HEK293 (cell line): ENCODE results near the gene SUPT3H.
A peak's percentile ranks its signal among the peaks of the same experiment; 100 is the strongest.

ENCODE experiments used
- CTCF ChIA-PET: fragments of 350-600 bp; formaldehyde crosslinking; extraction: SDS; loops from one replicate; lab custom pipeline; 2021; ENCODE audit warnings: antibody characterized with exemption; lab: Yijun Ruan, JAX
- POLR2A ChIA-PET: fragments of 300-600 bp; formaldehyde crosslinking; extraction: SDS; loops from one replicate; lab custom pipeline; 2020; ENCODE audit warnings: antibody characterized with exemption, inconsistent platforms; lab: Yijun Ruan, JAX
- H3K27ac ChIP-seq: fragments of 200-500 bp; sonication (Bioruptor generic); 2 replicates; pipeline ENCODE4 v1.5.1; 2014; ENCODE audit warnings: low read depth, low read length, control low read depth, inconsistent platforms; ENCODE audit errors: extremely low read depth
- H3K36me3 ChIP-seq, 2 experiments: fragments of 200-500 bp in 1 of 2; sonication (Bioruptor generic) in 1 of 2; 1 replicate in 1 of 2; 2 replicates in 1 of 2; pipeline ENCODE4 v1.5.1; 2014 to 2017; ENCODE audit warnings: inconsistent platforms in 2 of 2, low read length in 2 of 2; ENCODE audit not compliant: control insufficient read depth in 2 of 2, insufficient read depth in 1 of 2
- H3K4me1 ChIP-seq: fragments of 200-500 bp; sonication (Bioruptor generic); 2 replicates; pipeline ENCODE4 v1.5.1; 2014; ENCODE audit warnings: mild to moderate bottlenecking, low read length, inconsistent platforms; ENCODE audit not compliant: control insufficient read depth, insufficient read depth
- H3K4me3 ChIP-seq: 2 replicates; pipeline ENCODE4 v1.5.1; 2011; ENCODE audit warnings: low read depth, mild to moderate bottlenecking, control low read depth, low read length, moderate library complexity
- H3K9me3 ChIP-seq: fragments of 200-500 bp; sonication (Bioruptor generic); 2 replicates; pipeline ENCODE4 v1.5.1; 2014; ENCODE audit warnings: low read depth, low read length, inconsistent platforms; ENCODE audit not compliant: control insufficient read depth, insufficient read depth
- BCL6B ChIP-seq: fragments of 450-650 bp; formaldehyde crosslinking; IDR thresholded peaks from 2 replicates; pipeline ENCODE4 v1.5.1; 2017; ENCODE audit warnings: missing biosample characterization, missing genetic modification characterization
- GLIS2 ChIP-seq: fragments of 450-650 bp; formaldehyde crosslinking; IDR thresholded peaks from 2 replicates; pipeline ENCODE4 v1.5.1; 2016; ENCODE audit warnings: missing biosample characterization, missing genetic modification characterization
- KLF1 ChIP-seq: fragments of 450-650 bp; formaldehyde crosslinking; IDR thresholded peaks from 2 replicates; pipeline ENCODE4 v1.5.1; 2016; ENCODE audit warnings: missing biosample characterization, missing genetic modification characterization
- KLF10 ChIP-seq: fragments of 450-650 bp; IDR thresholded peaks from 2 replicates; pipeline ENCODE4 v1.5.1; 2018; ENCODE audit warnings: missing biosample characterization, mild to moderate bottlenecking, missing genetic modification characterization
- MZF1 ChIP-seq: fragments of 450-650 bp; formaldehyde crosslinking; IDR thresholded peaks from 2 replicates; pipeline ENCODE4 v1.5.1; 2017; ENCODE audit warnings: missing biosample characterization, missing genetic modification characterization, borderline replicate concordance
- PRDM1 ChIP-seq: fragments of 450-650 bp; formaldehyde crosslinking; IDR thresholded peaks from 2 replicates; pipeline ENCODE4; 2016; ENCODE audit warnings: missing biosample characterization, missing genetic modification characterization
- PRDM10 ChIP-seq: fragments of 450-650 bp; formaldehyde crosslinking; IDR thresholded peaks from 2 replicates; pipeline ENCODE4 v1.5.1; 2016; ENCODE audit warnings: missing biosample characterization, missing genetic modification characterization
- SP3 ChIP-seq: fragments of 450-650 bp; formaldehyde crosslinking; IDR thresholded peaks from 2 replicates; pipeline ENCODE4 v1.5.1; 2016; ENCODE audit warnings: missing biosample characterization, missing genetic modification characterization
- YY1 ChIP-seq: fragments of 450-650 bp; formaldehyde crosslinking; IDR thresholded peaks from 2 replicates; pipeline ENCODE4 v1.5.1; 2018; ENCODE audit warnings: missing biosample characterization, missing genetic modification characterization
- ZBTB21 ChIP-seq: fragments of 450-650 bp; formaldehyde crosslinking; IDR thresholded peaks from 2 replicates; pipeline ENCODE4 v1.5.1; 2017; ENCODE audit warnings: missing biosample characterization, missing genetic modification characterization
- ZBTB44 ChIP-seq: fragments of 450-650 bp; IDR thresholded peaks from 2 replicates; pipeline ENCODE4 v1.5.1; 2018; ENCODE audit warnings: missing biosample characterization, mild to moderate bottlenecking, missing genetic modification characterization
- ZNF214 ChIP-seq: fragments of 450-650 bp; formaldehyde crosslinking; IDR thresholded peaks from 2 replicates; pipeline ENCODE4 v1.5.1; 2017; ENCODE audit warnings: missing biosample characterization, mild to moderate bottlenecking, missing genetic modification characterization, borderline replicate concordance
- ZNF302 ChIP-seq: fragments of 450-650 bp; formaldehyde crosslinking; IDR thresholded peaks from 2 replicates; pipeline ENCODE4 v1.5.1; 2016; ENCODE audit warnings: missing biosample characterization, missing genetic modification characterization, low read depth
- ZNF335 ChIP-seq: fragments of 450-650 bp; formaldehyde crosslinking; conservative IDR thresholded peaks from 2 replicates; pipeline ENCODE4 v1.5.1; 2016; ENCODE audit warnings: missing biosample characterization, missing genetic modification characterization
- ZNF501 ChIP-seq: fragments of 450-650 bp; formaldehyde crosslinking; IDR thresholded peaks from 2 replicates; pipeline ENCODE4 v1.5.1; 2016; ENCODE audit warnings: missing biosample characterization, missing genetic modification characterization
- ZNF510 ChIP-seq: fragments of 450-650 bp; formaldehyde crosslinking; IDR thresholded peaks from 2 replicates; pipeline ENCODE4 v1.5.1; 2018; ENCODE audit warnings: mild to moderate bottlenecking, missing genetic modification characterization, missing biosample characterization; ENCODE audit not compliant: insufficient replicate concordance
- ZNF660 ChIP-seq: fragments of 450-650 bp; IDR thresholded peaks from 2 replicates; pipeline ENCODE4 v1.5.1; 2018; ENCODE audit warnings: missing biosample characterization, mild to moderate bottlenecking, missing genetic modification characterization
- ZNF76 ChIP-seq: fragments of 450-650 bp; formaldehyde crosslinking; IDR thresholded peaks from 2 replicates; pipeline ENCODE4; 2016; ENCODE audit warnings: low read depth, missing biosample characterization, missing genetic modification characterization, borderline replicate concordance

The SUPT3H gene

GRCh38 chr6:45327956-45328522 is 49.7 kb downstream of the SUPT3H start, which contains the start of gene RUNX2 (continued):
- TF ChIP-seq MZF1 (tag by site-specific recombination) = no peak
- TF ChIP-seq ZBTB21 (tag by site-specific recombination) = peak; percentile 49; the same call in 1 of the 2 replicates
- no peak for TF ChIP-seq ZNF302 (tag by site-specific recombination)
- TF ChIP-seq ZNF501 (tag by site-specific recombination) = no peak
- peak; percentile 37; the same call in 1 of the 2 replicates for TF ChIP-seq PRDM10 (tag by site-specific recombination)
- TF ChIP-seq KLF1 = no peak
- no peak for TF ChIP-seq ZNF214 (tag by site-specific recombination)
- TF ChIP-seq ZNF335 (tag by site-specific recombination) = 0 out of 2 replicates have a peak, but pooled peaks have one; percentile 31
- TF ChIP-seq ZBTB44 = no peak
- TF ChIP-seq YY1 (tag by site-specific recombination) = no peak
- TF ChIP-seq GLIS2 (tag by site-specific recombination) = no peak
- no peak for TF ChIP-seq BCL6B (tag by site-specific recombination)
- 0 out of 2 replicates have a peak, but pooled peaks have one; percentile 34 for TF ChIP-seq PRDM1

- TF ChIP-seq KLF10 (no peak), ZNF660 (tag by site-specific recombination) (no peak), ZNF510 (no peak), SP3 (tag by site-specific recombination) (peak; percentile 43; the same call in 1 of the 2 replicates), ZNF76 (peak; percentile 58; the same call in 1 of the 2 replicates)
- POLR2A ChIA-PET = no interaction called here
- Histone ChIP-seq H3K36me3 (no peaks in the 10 kb centered on the region), H3K4me3 (no peak overlapping the region), H3K9me3 (no peaks in the 10 kb centered on the region), H3K27ac (no peak overlapping the region), H3K4me1 (peaks cover 15% of the 10 kb centered on the region)
- CTCF ChIA-PET = interaction anchor here (0.6 to 0.7 kb wide), 3 partner anchors 12 to 94 kb away, joined by 3 read pairs; no protein-coding TSS in a partner anchor
Measured at GRCh38 chr6:45326698-45327417, 50.9 kb downstream of the SUPT3H start.
